G401.6 (cell line): ENCODE results near the gene NXPH2.
"Not testable (repeated sequence)": the region's sequence is repeated elsewhere in the genome, so short reads cannot be mapped to it uniquely, and the experiment has no call there.

Experiments
- FAIRE-seq: peaks from 2 replicates; lab custom pipeline; 2012; peaks lifted over from hg19 to GRCh38; lab: Jason Lieb, UNC

NXPH2 gene

GRCh38 chr2:138708682-138709241, 71.4 kb downstream of the NXPH2 start:
- FAIRE-seq = no peak

DNA sequence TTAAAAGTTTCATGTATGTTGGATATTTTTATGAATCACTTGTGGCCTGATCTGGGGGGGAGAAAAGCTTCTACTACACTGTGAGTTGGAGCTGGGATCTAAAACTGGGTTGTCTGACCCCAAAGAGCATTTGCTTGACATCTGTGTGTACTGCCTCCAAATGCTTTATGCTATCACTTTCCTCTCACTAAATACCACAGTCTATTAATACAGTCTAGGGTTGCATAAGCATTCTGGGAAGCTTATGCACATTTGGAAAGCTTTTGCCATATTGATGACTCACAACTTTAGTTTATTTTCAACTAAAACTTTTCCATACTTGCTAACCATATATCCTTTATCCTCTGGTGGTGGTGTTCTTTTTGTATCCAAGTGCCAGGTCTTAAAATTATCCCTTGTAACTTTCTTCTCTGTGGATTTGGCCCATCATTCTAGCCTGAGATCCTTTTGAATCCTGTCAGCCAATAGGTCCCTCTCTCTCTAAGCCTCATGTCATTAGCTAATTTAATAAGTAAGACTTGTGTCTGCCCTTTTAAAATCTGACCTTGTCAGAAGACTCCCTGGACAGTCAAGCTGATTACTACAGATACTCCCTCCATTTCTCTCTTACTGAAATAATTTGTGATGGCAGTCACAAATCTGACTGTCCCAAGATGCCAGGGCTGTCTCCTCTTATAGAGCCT, 72.7 kb downstream of the NXPH2 start:
- no peak for FAIRE-seq

DNA sequence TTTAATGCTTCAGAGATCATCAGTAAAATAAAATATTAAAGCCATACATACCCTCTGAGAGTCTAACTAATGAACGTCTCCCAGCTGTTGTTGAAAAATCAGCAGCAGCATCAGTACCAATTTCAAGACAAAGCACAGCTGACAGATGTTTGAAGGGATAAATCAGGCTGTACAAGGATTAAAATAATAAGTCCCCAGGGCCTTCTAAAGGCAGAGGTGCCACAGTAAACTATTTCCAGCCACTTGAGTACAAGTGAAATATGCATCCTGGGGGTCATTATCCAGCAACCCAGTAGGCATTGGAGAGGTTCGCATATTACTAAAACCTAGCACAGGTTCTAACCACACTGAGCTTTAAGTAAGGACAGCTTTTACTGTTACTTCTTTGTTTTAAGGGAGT, 76.9 kb downstream of the NXPH2 start:
- no peak for FAIRE-seq

GRCh38 chr2:138700716-138701115, 79.5 kb downstream of the NXPH2 start:
- no peak for FAIRE-seq

- FAIRE-seq = no peak
Observed at GRCh38 chr2:138699421-138699820, 80.8 kb downstream of the NXPH2 start.

- FAIRE-seq = no peak
Observed at GRCh38 chr2:138698428-138698827, 81.8 kb downstream of the NXPH2 start.

DNA sequence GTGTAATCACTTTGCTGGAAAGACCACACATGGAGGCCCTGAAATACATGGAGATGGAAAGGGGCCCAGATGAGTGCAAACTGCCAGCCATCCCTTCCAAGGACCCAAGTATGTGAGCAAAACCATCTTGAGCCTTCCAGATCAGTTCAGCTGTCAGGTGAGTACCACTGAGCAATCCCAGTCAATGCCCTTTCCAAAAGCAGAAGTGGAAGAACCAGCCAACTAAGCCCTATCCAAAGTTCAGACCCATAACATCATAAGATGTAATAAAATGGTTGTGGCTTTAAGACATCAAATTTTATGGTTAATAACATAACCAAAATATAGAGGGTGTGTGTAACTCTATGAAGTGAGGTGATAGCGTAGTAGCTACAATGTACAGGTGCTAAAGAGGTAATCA, 88.5 kb downstream of the NXPH2 start:
- FAIRE-seq = no peak

DNA sequence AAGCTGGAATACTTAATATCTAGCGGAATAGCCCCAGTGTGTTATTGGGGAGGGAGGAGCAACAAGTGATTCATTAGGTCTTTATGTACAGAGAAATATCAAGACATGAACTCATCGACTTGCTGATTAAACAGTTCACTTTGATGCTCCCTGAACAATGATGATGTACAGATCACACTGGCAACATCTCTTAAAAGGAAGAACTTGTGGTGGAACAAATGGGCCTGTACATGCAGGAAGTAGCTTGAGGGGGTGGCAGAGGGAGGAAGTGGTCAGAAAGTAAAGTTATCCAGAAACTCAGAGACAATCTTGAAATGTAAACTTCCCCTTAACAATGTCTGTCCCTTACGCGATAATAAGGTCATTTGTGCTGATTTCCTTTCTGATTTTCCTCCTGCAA, 90.5 kb downstream of the NXPH2 start:
- no peak for FAIRE-seq

GRCh38 chr2:138682163-138682562, 98.0 kb downstream of the NXPH2 start:
- FAIRE-seq = no peak

- no peak for FAIRE-seq
Observed at GRCh38 chr2:138677221-138677620, 103.0 kb downstream of the NXPH2 start.

DNA sequence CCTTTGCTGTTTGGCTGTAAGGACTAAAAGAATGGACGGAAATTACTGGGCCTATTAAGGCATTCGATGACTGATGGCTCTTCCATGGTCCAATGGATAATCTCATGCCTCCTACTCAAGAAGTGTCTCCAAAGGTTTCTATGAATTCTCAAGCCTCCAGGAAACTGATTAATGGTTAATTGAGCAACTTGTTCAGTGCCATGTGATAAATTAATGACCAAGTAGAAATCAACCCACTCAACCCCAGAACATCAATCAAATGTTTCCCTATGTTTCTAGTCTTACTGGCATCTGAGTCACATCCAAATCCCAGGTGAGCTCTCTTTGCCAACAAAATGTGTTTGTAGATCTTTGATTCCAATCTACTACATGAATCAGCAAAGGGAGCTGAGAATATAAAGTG, 103.6 kb downstream of the NXPH2 start:
- no peak for FAIRE-seq

DNA sequence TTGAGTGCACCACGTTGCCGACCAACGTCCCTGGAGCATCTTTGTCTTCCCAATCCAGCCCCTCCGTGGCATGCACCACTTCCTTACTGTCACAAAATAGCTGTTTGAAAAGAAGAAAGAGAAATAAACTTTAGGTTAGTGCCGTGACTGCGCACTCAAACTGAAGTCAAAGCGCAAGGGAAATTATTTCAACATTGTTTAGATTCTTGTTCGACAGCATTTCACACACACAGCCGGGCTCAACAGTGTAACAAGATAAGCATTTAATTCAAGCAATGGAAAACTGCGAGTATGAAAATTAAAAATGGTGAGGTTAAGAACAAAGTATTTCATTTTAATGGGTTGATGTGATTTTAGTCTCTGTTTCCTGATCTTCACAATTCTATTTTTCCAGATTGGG, 108.6 kb downstream of the NXPH2 start:
- FAIRE-seq = no peak

DNA sequence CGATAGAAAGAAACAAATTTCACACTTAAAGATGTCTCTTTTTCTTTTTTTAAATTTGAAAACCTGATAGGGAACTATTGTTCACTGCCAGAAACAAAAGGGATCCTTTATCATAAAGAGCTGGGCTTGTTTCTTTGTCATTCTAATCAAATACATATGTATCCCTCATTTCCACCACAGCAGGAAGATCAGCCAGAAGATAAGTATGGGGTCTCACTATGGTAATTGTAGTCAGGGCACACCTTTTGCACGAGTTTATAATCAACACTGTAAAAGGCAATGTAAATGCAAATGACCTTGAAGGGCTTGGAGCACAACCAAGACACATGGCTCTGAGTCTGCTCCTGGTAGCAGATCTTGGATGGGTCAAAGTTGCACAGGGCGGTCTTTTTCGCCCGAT, 109.5 kb downstream of the NXPH2 start:
- FAIRE-seq = no peak

- no peak for FAIRE-seq
Observed at GRCh38 chr2:138665937-138666336, 114.3 kb downstream of the NXPH2 start.

- no peak for FAIRE-seq
Observed at GRCh38 chr2:138658187-138658894, 121.8 kb downstream of the NXPH2 start.

- FAIRE-seq = no peak
Observed at GRCh38 chr2:138654146-138654545, 126.0 kb downstream of the NXPH2 start.

DNA sequence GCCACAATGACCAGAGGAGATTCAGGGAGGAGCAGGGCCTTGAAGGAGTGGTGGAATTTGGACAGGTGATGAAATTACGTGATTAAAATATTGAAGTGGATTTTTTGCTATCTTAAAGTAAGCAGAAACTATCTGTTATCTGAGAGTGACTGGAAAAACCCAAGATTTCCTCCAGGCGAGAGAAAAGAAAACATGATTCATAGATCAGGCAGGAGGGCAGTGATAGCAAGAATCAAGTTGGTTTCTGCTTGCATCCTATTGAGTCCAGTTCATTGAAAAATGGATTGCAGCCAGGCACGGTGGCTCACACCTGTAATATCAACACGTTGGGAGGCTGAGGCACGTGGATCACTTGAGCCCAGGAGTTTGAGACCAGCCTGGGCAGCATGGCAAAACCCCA, 127.8 kb downstream of the NXPH2 start:
- no peak for FAIRE-seq

- FAIRE-seq = no peak
Observed at GRCh38 chr2:138649571-138649970, 130.6 kb downstream of the NXPH2 start.

DNA sequence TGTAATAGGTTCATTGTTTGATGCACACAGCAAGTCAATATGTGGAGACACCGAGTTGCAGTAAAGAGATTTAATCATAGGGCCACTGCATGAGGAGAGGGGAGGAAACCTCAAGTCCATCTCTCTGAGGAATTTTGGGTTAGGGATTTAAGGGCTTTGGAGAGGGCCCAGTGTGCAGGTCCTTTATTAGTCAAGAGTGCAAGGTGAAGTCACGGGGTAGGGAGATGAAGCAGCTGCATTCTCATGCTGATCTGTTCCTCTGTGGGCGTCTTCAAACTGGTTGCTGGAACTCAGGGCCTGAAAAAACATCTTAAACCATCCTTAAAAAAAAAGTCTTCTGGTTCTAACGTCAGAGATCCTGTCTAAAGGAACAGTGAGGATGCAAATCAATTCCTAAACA, 131.6 kb downstream of the NXPH2 start:
- no peak for FAIRE-seq

GRCh38 chr2:138644776-138645175, 135.4 kb downstream of the NXPH2 start:
- FAIRE-seq = not testable (repeated sequence)

GRCh38 chr2:138640921-138641676, 139.1 kb downstream of the NXPH2 start:
- no peak for FAIRE-seq

GRCh38 chr2:138637686-138638085, 142.5 kb downstream of the NXPH2 start:
- no peak for FAIRE-seq

GRCh38 chr2:138637061-138637460, 143.1 kb downstream of the NXPH2 start:
- FAIRE-seq = no peak
